ENCODE results near the gene NRXN3. TPM values are rescaled to one million over a fixed set of nuclear protein-coding genes. Genes with fewer than 3 reads are reported as not detected.

Gene NRXN3
- total and polyA plus RNA-seq, 2 experiments from 2014 or later: 0.69 to 1.5 TPM

GRCh38 chr14:79831195-79831892, 1661.2 kb downstream of the NRXN3 start:
- Histone ChIP-seq H3K9me3 (ENCODE audit: low read depth) (no peaks in the 10 kb centered on the region), H3K4me1 (ENCODE audit: low read depth) (peaks cover 24% of the 10 kb centered on the region), H3K36me3 (no peaks in the 10 kb centered on the region), H3K27me3 (peaks cover 6% of the 10 kb centered on the region), H3K4me3 (no peak overlapping the region), H3K27ac (no peak overlapping the region)
- peak in 1 of 2 donors; percentile 42 for DNase-seq (ENCODE audit: low read depth in 1 of 2, low spot score in 1 of 2)
- TF ChIP-seq CTCF (IDR thresholded peaks at IDR 0.05; ENCODE audit: low read depth, low read length): no peak

- H3K9me3 ChIP-seq (ENCODE audit: low read depth): no peaks in the 10 kb centered on the region
- peaks cover 6% of the 10 kb centered on the region for H3K27me3 ChIP-seq
- peaks cover 24% of the 10 kb centered on the region for H3K4me1 ChIP-seq (ENCODE audit: low read depth)
- H3K36me3 ChIP-seq: no peaks in the 10 kb centered on the region
- DNase-seq (ENCODE audit: low read depth in 1 of 2, low spot score in 1 of 2): no peak
- H3K27ac ChIP-seq: no peak overlapping the region
- no peak overlapping the region for H3K4me3 ChIP-seq
- no peak for TF ChIP-seq CTCF (IDR thresholded peaks at IDR 0.05; ENCODE audit: low read depth, low read length)
These were observed 1663.6 kb downstream of the NRXN3 start for GRCh38 chr14:79833781-79834180.

GRCh38 chr14:79834868-79835267, 1664.7 kb downstream of the NRXN3 start:
- no peak overlapping the region for H3K4me3 ChIP-seq

GRCh38 chr14:79836577-79836976, 1666.4 kb downstream of the NRXN3 start:
- H3K4me3 ChIP-seq: no peak overlapping the region
- peaks cover 24% of the 10 kb centered on the region for H3K4me1 ChIP-seq (ENCODE audit: low read depth)
- DNase-seq (ENCODE audit: low read depth in 1 of 2, low spot score in 1 of 2): no peak
- peaks cover 13% of the 10 kb centered on the region for H3K27me3 ChIP-seq
- H3K27ac ChIP-seq: no peak overlapping the region
- TF ChIP-seq CTCF (IDR thresholded peaks at IDR 0.05; ENCODE audit: low read depth, low read length): no peak
- no peaks in the 10 kb centered on the region for H3K9me3 ChIP-seq (ENCODE audit: low read depth)
- no peaks in the 10 kb centered on the region for H3K36me3 ChIP-seq

More at GRCh38 chr14:79834868-79835267, 1664.7 kb downstream of the NRXN3 start:
- no peaks in the 10 kb centered on the region for H3K36me3 ChIP-seq
- H3K27me3 ChIP-seq: peaks cover 9% of the 10 kb centered on the region
- H3K9me3 ChIP-seq (ENCODE audit: low read depth): no peaks in the 10 kb centered on the region
- peaks cover 24% of the 10 kb centered on the region for H3K4me1 ChIP-seq (ENCODE audit: low read depth)
- no peak for DNase-seq (ENCODE audit: low read depth in 1 of 2, low spot score in 1 of 2)
- no peak for TF ChIP-seq CTCF (IDR thresholded peaks at IDR 0.05; ENCODE audit: low read depth, low read length)
- H3K27ac ChIP-seq: no peak overlapping the region

GRCh38 chr14:79837699-79838098, 1667.5 kb downstream of the NRXN3 start:
- H3K27me3 ChIP-seq: peaks cover 13% of the 10 kb centered on the region
- H3K36me3 ChIP-seq: no peaks in the 10 kb centered on the region
- H3K27ac ChIP-seq: no peak overlapping the region
- peaks cover 24% of the 10 kb centered on the region for H3K4me1 ChIP-seq (ENCODE audit: low read depth)
- no peak overlapping the region for H3K4me3 ChIP-seq
- H3K9me3 ChIP-seq (ENCODE audit: low read depth): no peaks in the 10 kb centered on the region
- no peak for TF ChIP-seq CTCF (IDR thresholded peaks at IDR 0.05; ENCODE audit: low read depth, low read length)
- no peak for DNase-seq (ENCODE audit: low read depth in 1 of 2, low spot score in 1 of 2)

Measured in cardiac muscle cell (in vitro differentiated cells and primary cell).